NB4 (cell line): ENCODE data around the gene MYCBP2.

ENCODE experiments used
- DNase-seq: peaks from one replicate; pipeline ENCODE4 v3.0.0; 2010; ENCODE audit warnings: low read depth
- H3K4me3 ChIP-seq: one replicate; pipeline ENCODE4 v1.5.1; 2011; ENCODE audit warnings: mild to moderate bottlenecking, low read depth, low read length, moderate library complexity
- MYC ChIP-seq: IDR thresholded peaks from 2 replicates; pipeline ENCODE4 v1.6.1; 2011; ENCODE audit warnings: low read depth, low read length
- POLR2A ChIP-seq: IDR thresholded peaks from 2 replicates; pipeline ENCODE4 v1.6.1; 2011; ENCODE audit warnings: mild to moderate bottlenecking; ENCODE audit not compliant: insufficient read length; ENCODE audit errors: extremely low read depth
- TF ChIP-seq, protein P1 (sequence below): IDR thresholded peaks from one replicate; pipeline ENCODE4 v1.5.1; 2012; ENCODE audit warnings: low read depth, low read length
- TF ChIP-seq, protein P2 (sequence below): IDR thresholded peaks from 2 replicates; pipeline ENCODE4 v1.6.1; 2011; ENCODE audit warnings: low read depth, low read length

The MYCBP2 gene

DNA sequence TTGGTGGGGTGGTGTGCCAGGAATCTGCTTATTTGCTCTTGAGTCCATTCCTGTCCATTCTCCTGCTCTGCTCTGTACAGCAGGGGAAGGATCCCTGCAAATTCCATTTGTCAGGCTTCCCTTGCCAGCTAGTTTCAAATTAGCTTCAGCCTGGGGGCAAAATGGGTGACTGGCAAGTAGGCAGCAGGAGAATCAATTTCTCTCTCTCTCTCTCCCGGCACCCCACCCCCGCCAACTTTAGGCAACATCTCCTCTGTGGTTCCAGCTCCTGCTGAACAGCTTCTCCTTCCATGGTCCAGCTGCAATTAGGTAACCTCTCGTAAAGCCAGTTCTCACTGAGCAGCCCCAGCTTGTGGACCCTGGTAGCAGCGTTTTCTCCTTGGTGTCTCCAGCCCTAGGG, 6.7 kb upstream of the MYCBP2 start:
- DNase-seq, result peak; percentile 91
- TF ChIP-seq, protein P1, sequence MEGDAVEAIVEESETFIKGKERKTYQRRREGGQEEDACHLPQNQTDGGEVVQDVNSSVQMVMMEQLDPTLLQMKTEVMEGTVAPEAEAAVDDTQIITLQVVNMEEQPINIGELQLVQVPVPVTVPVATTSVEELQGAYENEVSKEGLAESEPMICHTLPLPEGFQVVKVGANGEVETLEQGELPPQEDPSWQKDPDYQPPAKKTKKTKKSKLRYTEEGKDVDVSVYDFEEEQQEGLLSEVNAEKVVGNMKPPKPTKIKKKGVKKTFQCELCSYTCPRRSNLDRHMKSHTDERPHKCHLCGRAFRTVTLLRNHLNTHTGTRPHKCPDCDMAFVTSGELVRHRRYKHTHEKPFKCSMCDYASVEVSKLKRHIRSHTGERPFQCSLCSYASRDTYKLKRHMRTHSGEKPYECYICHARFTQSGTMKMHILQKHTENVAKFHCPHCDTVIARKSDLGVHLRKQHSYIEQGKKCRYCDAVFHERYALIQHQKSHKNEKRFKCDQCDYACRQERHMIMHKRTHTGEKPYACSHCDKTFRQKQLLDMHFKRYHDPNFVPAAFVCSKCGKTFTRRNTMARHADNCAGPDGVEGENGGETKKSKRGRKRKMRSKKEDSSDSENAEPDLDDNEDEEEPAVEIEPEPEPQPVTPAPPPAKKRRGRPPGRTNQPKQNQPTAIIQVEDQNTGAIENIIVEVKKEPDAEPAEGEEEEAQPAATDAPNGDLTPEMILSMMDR, result no peak
- TF ChIP-seq MYC (no peak), POLR2A (no peak)
- TF ChIP-seq, protein P2, sequence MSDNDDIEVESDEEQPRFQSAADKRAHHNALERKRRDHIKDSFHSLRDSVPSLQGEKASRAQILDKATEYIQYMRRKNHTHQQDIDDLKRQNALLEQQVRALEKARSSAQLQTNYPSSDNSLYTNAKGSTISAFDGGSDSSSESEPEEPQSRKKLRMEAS, result no peak
- no peak overlapping the region for H3K4me3 ChIP-seq

DNA sequence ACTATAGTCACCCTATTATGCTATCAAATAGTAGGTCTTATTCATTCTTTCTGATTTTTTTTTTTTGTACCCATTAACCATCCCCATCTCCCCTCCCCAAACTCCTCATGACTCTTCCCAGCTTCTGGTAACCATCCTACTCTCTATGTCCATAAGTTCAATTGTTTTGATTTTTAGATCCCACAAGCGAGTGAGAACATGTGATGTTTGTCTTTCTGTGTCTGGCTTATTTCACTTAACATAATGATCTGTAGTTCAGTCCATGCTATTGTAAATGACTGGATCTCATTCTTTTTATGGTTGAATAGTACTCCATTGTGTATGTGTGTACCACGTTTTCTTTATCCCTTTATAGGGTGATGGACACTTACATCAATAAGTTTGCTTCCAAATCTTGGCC, 4.5 kb upstream of the MYCBP2 start:
- TF ChIP-seq, protein P1, result no peak
- TF ChIP-seq POLR2A, result no peak
- no peak for TF ChIP-seq MYC
- TF ChIP-seq, protein P2, result no peak
- DNase-seq, result no peak
- H3K4me3 ChIP-seq, result no peak overlapping the region

DNA sequence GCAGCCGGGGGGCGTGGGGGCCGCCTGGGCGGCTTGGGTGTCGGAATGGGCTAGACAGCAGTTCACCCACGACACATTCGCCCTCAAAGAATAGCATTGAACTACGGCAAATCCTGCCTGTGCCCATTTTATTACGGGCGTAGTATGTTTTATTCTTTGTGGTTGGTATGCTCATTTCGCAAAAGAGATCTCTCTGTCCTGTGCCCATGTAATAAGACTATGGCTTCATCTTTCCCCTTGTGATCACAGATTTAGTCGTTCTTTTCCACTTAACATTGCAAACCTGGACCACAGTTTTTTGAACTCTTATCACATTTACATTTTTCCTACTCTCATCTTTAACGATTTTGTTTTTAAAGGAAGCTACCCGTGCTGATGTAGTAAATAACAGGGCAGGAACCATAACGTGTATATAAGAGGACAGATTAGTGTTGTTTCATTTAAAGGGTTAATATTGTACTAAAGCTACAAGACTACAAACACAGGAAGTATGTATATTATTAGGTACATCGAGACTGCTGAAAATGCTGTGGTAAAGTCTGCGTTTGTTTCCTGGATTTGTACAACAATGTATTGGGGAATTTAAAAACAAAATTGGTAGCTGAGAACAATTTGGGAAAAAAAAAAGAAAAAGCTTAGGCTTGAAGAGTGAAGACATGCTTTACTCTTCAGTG, 3.2 kb upstream of the MYCBP2 start:
- H3K4me3 ChIP-seq, result peak overlapping the region; percentile 77
- peak; percentile 61; the same call in 1 of the 2 replicates for TF ChIP-seq MYC
- TF ChIP-seq POLR2A, result no peak
- TF ChIP-seq, protein P1, result no peak
- TF ChIP-seq, protein P2, result peak; percentile 81
- peak; percentile 58 for DNase-seq

DNA sequence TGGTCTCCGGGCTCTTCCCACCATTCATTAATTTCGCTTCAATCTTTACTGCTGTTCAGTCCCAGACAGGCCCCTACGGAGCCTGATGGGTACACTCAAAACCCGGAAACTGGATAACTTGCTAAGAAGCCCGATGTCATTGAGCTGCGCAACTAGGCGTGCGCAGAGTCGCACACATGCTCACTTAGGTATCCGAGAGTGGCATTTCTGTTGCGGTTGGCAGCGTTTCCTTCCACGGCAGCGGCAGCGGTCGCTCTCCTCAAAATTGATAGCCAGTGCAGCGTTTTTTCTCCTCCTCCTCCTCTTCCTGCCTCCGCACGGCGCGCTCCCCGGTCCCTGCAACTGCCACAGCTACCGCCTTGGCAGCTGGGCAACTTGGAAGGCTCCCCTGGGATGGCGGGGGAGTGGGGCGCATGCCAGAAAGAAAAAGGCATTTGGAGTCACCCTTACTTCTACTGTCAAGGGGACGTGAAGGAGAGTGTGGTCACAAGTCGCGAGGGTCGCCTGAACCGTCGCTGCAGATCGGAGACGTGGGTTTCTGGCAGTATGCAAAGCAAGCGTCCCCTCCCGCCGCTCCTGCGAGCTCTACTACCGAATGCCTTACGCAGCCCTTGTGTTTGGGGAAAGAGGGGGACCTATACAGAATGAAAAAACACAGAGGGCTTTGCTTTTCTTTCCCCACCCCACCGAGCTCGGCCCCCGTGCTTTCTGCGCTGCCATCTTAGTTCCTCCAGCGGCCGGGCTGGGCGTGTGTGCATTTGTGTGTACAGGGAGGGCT, 2.4 kb upstream of the MYCBP2 start:
- TF ChIP-seq POLR2A (peak; percentile 90), MYC (peak; percentile 99)
- TF ChIP-seq, protein P1, result no peak
- TF ChIP-seq, protein P2, result peak; percentile 96
- H3K4me3 ChIP-seq, result peak overlapping the region; percentile 77
- peak; percentile 100 for DNase-seq

DNA sequence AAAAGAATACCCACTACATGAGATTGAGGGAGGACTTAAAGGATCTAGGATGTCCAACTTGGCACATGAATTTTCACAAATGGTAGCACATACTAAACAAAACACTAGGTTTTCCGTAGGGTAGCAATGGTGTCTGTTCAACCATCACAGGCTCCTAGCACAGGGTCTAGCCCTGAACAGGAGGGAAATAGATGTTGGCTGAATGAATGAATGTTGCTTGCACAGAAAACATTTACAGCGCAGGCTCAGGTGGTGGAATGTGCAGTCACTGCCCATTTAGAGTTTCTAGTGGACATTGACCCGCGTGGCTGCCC, 1.9 kb upstream of the MYCBP2 start:
- no peak for DNase-seq
- peak overlapping the region; percentile 77 for H3K4me3 ChIP-seq
- TF ChIP-seq, protein P2, result no peak
- no peak for TF ChIP-seq POLR2A
- TF ChIP-seq, protein P1, result no peak
- TF ChIP-seq MYC, result no peak
